ENCODE results near the gene FAM162A. TPM values are rescaled to one million over a fixed set of nuclear protein-coding genes. Genes with fewer than 3 reads are reported as not detected.
A peak's percentile ranks its signal among the peaks of the same experiment; 100 is the strongest.

Gene FAM162A
- total and polyA plus RNA-seq, 7 donors, result 36.0 to 127 (median 66.5) TPM

DNA sequence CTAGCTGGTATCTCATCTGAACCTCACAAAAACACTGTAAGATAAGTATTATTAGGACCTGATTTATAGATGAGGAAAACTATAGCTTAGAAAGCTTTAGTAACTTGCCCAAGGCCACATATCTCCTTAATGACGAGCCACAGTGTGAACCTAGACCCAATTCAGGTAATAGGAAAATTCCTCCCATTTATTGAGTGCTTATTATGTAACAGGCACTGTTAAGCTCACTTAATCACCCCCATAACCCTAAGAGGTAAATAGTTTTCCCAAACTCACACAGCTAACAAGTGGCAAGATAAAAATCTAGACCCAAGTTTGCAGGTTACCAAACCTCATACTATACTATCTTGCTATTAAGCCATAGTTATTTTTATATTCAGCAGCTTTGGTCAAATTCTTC is 24.0 kb downstream of the FAM162A start:
- intact Hi-C loops (cut with DNase I), result no loop called here
- ATAC-seq, result no peak
- TF ChIP-seq, protein P1, sequence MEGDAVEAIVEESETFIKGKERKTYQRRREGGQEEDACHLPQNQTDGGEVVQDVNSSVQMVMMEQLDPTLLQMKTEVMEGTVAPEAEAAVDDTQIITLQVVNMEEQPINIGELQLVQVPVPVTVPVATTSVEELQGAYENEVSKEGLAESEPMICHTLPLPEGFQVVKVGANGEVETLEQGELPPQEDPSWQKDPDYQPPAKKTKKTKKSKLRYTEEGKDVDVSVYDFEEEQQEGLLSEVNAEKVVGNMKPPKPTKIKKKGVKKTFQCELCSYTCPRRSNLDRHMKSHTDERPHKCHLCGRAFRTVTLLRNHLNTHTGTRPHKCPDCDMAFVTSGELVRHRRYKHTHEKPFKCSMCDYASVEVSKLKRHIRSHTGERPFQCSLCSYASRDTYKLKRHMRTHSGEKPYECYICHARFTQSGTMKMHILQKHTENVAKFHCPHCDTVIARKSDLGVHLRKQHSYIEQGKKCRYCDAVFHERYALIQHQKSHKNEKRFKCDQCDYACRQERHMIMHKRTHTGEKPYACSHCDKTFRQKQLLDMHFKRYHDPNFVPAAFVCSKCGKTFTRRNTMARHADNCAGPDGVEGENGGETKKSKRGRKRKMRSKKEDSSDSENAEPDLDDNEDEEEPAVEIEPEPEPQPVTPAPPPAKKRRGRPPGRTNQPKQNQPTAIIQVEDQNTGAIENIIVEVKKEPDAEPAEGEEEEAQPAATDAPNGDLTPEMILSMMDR (IDR thresholded peaks at IDR 0.05), result no peak
- no peak overlapping the region for H3K27ac ChIP-seq
- no peaks in the 10 kb centered on the region for H3K9me3 ChIP-seq
- H3K36me3 ChIP-seq (ENCODE audit: insufficient read depth in 1 of 2, low read depth in 1 of 2), result peaks cover 5 to 67% of the 10 kb centered on the region in 2 donors
- no peaks in the 10 kb centered on the region for H3K27me3 ChIP-seq (ENCODE audit: insufficient read depth in 3 of 3, low read length in 2 of 3)
- no peak overlapping the region for H3K4me3 ChIP-seq
- no peak for DNase-seq
- H3K4me1 ChIP-seq, result peaks cover 29% of the 10 kb centered on the region
- 87 to 94% (median 90%) methylated on average over 1 of the region's 1 CpG for WGBS, 3 donors

GRCh38 chr3:122409446-122409845 is 25.5 kb downstream of the FAM162A start:
- Histone ChIP-seq H3K36me3 (ENCODE audit: insufficient read depth in 1 of 2, low read depth in 1 of 2) (peaks cover 5 to 52% of the 10 kb centered on the region in 2 donors), H3K4me1 (peaks cover 39% of the 10 kb centered on the region), H3K27ac (no peak overlapping the region), H3K27me3 (ENCODE audit: insufficient read depth in 3 of 3, low read length in 2 of 3) (no peaks in the 10 kb centered on the region), H3K4me3 (no peak overlapping the region), H3K9me3 (no peaks in the 10 kb centered on the region)
- WGBS, 3 donors, result 72 to 79% (median 76%) methylated on average over 6 of the region's 6 CpGs
- ATAC-seq (no peak), DNase-seq (no peak)
- TF ChIP-seq, protein P1 (IDR thresholded peaks at IDR 0.05), result no peak
- intact Hi-C loops (cut with DNase I), result no loop called here

GRCh38 chr3:122410111-122410510 is 26.1 kb downstream of the FAM162A start:
- ATAC-seq (no peak), DNase-seq (no peak)
- 85 to 93% (median 91%) methylated on average over 4 of the region's 4 CpGs for WGBS, 3 donors
- H3K9me3 ChIP-seq, result no peaks in the 10 kb centered on the region
- H3K4me3 ChIP-seq, result no peak overlapping the region
- TF ChIP-seq, protein P1 (IDR thresholded peaks at IDR 0.05), result no peak
- intact Hi-C loops (cut with DNase I), result no loop called here
- peaks cover 5 to 50% of the 10 kb centered on the region in 2 donors for H3K36me3 ChIP-seq (ENCODE audit: insufficient read depth in 1 of 2, low read depth in 1 of 2)
- H3K4me1 ChIP-seq, result peaks cover 39% of the 10 kb centered on the region
- peak overlapping the region; percentile 24 for H3K27ac ChIP-seq
- no peaks in the 10 kb centered on the region for H3K27me3 ChIP-seq (ENCODE audit: insufficient read depth in 3 of 3, low read length in 2 of 3)

GRCh38 chr3:122410639-122411038 is 26.7 kb downstream of the FAM162A start:
- WGBS, 3 donors, result 78 to 89% (median 82%) methylated on average over 6 of the region's 6 CpGs
- Histone ChIP-seq H3K27ac (no peak overlapping the region), H3K9me3 (no peaks in the 10 kb centered on the region), H3K4me3 (no peak overlapping the region), H3K4me1 (peaks cover 35% of the 10 kb centered on the region), H3K27me3 (ENCODE audit: insufficient read depth in 3 of 3, low read length in 2 of 3) (no peaks in the 10 kb centered on the region), H3K36me3 (ENCODE audit: insufficient read depth in 1 of 2, low read depth in 1 of 2) (peaks cover 5 to 50% of the 10 kb centered on the region in 2 donors)
- intact Hi-C loops (cut with DNase I), result no loop called here
- TF ChIP-seq, protein P1 (IDR thresholded peaks at IDR 0.05), result no peak
- no peak for ATAC-seq
- DNase-seq, result no peak

GRCh38 chr3:122414391-122414790 is 30.4 kb downstream of the FAM162A start:
- DNase-seq, result no peak
- H3K4me1 ChIP-seq, result peaks cover 30% of the 10 kb centered on the region
- TF ChIP-seq, protein P1 (IDR thresholded peaks at IDR 0.05), result no peak
- ATAC-seq, result no peak
- peaks cover 3 to 23% of the 10 kb centered on the region in 2 donors for H3K36me3 ChIP-seq (ENCODE audit: insufficient read depth in 1 of 2, low read depth in 1 of 2)
- H3K27ac ChIP-seq, result peak overlapping the region; percentile 94
- no peaks in the 10 kb centered on the region for H3K27me3 ChIP-seq (ENCODE audit: insufficient read depth in 3 of 3, low read length in 2 of 3)
- no peaks in the 10 kb centered on the region for H3K9me3 ChIP-seq
- H3K4me3 ChIP-seq, result peak overlapping the region; percentile 76
- WGBS, 3 donors, result 77 to 84% (median 78%) methylated on average over 3 of the region's 3 CpGs
- intact Hi-C loops (cut with DNase I), result no loop called here

Data from psoas muscle (tissue), 8 donors.